OCI-LY1 (cell line): ENCODE measurements around the gene KLHL33.

ENCODE experiments used
- H2AFZ ChIP-seq: fragments of 200-600 bp; sonication (generic), shearing (Covaris generic); 2 replicates; pipeline ENCODE4 v1.6.0; 2014; ENCODE audit warnings: antibody characterized with exemption, mild to moderate bottlenecking, low read length
- H3F3A ChIP-seq: fragments of 200-600 bp; sonication (generic), shearing (Covaris generic); 2 replicates; pipeline ENCODE4 v1.6.0; 2014; ENCODE audit warnings: mild to moderate bottlenecking, antibody characterized with exemption, low read length, moderate library complexity; ENCODE audit not compliant: insufficient read depth
- H3K27ac ChIP-seq: fragments of 200-600 bp; sonication (generic); 2 replicates; pipeline ENCODE4 v1.5.1; 2014; ENCODE audit warnings: low read length, mixed run types, mild to moderate bottlenecking, low read depth; ENCODE audit not compliant: poor library complexity, severe bottlenecking
- H3K27me3 ChIP-seq: fragments of 200-600 bp; sonication (generic); 2 replicates; pipeline ENCODE4 v1.6.0; 2014; ENCODE audit warnings: antibody characterized with exemption, mild to moderate bottlenecking, low read length, moderate library complexity; ENCODE audit not compliant: insufficient read depth
- H3K36me3 ChIP-seq: fragments of 200-600 bp; sonication (generic); 2 replicates; pipeline ENCODE4 v1.6.1; 2014; ENCODE audit warnings: mild to moderate bottlenecking, antibody characterized with exemption, low read length, moderate library complexity, mixed read lengths; ENCODE audit not compliant: insufficient read depth
- H3K4me1 ChIP-seq: fragments of 200-600 bp; sonication (generic); 2 replicates; pipeline ENCODE4 v1.5.1; 2014; ENCODE audit warnings: mild to moderate bottlenecking, low read length, moderate library complexity; ENCODE audit not compliant: insufficient read depth, severe bottlenecking
- H3K4me2 ChIP-seq: fragments of 200-600 bp; sonication (generic), shearing (Covaris generic); 2 replicates; pipeline ENCODE4 v1.6.1; 2014; ENCODE audit warnings: low read length
- H3K4me3 ChIP-seq: fragments of 200-600 bp; sonication (generic); 2 replicates; pipeline ENCODE4 v1.5.1; 2014; ENCODE audit warnings: low read length, low read depth, mild to moderate bottlenecking, mixed read lengths; ENCODE audit not compliant: poor library complexity, severe bottlenecking
- H3K79me2 ChIP-seq: fragments of 200-600 bp; shearing (Covaris generic); 2 replicates; pipeline ENCODE4 v1.6.1; 2016; ENCODE audit warnings: mixed run types, low read length, mixed read lengths; ENCODE audit not compliant: insufficient read depth
- H3K9ac ChIP-seq: fragments of 200-600 bp; sonication (generic), shearing (Covaris generic); 2 replicates; pipeline ENCODE4 v1.6.1; 2014; ENCODE audit warnings: mild to moderate bottlenecking, low read length, mixed read lengths
- H3K9me2 ChIP-seq: fragments of 200-600 bp; sonication (generic), shearing (Covaris generic); 2 replicates; pipeline ENCODE4 v1.6.1; 2014; ENCODE audit warnings: low read depth, mild to moderate bottlenecking, low read length, mixed read lengths
- H3K9me3 ChIP-seq: fragments of 200-600 bp; shearing (Covaris generic); 2 replicates; pipeline ENCODE4 v1.6.1; 2014; ENCODE audit warnings: low read length, mixed read lengths
- H4K20me1 ChIP-seq: fragments of 200-600 bp; sonication (generic), shearing (Covaris generic); 2 replicates; pipeline ENCODE4 v1.6.0; 2016; ENCODE audit warnings: mild to moderate bottlenecking, low read length; ENCODE audit not compliant: insufficient read depth
- CTCF ChIP-seq: fragments of 200-600 bp; sonication (generic), shearing (Covaris generic); IDR thresholded peaks from 2 replicates; pipeline ENCODE4 v1.5.1; 2017; ENCODE audit warnings: mild to moderate bottlenecking, antibody characterized with exemption, low read length, moderate library complexity, mixed read lengths
- EZH2 ChIP-seq: fragments of 200-600 bp; sonication (generic), shearing (Covaris generic); IDR thresholded peaks from 2 replicates; pipeline ENCODE4 v1.8.0; 2017; ENCODE audit warnings: borderline replicate concordance, mixed run types, mild to moderate bottlenecking, antibody characterized with exemption, low read length, moderate library complexity, mixed read lengths

Gene KLHL33

GRCh38 chr14:20477211-20477876 lies 41.4 kb upstream of the KLHL33 start:
- no peaks in the 10 kb centered on the region for H3K27me3 ChIP-seq
- peaks cover 70% of the 10 kb centered on the region for H3K36me3 ChIP-seq
- H4K20me1 ChIP-seq, result no peaks in the 10 kb centered on the region
- H3K27ac ChIP-seq, result peak overlapping the region; percentile 22
- no peaks in the 10 kb centered on the region for H3K79me2 ChIP-seq
- H2AFZ ChIP-seq, result no peak overlapping the region
- H3K9me2 ChIP-seq, result no peaks in the 10 kb centered on the region
- H3F3A ChIP-seq, result no peaks in the 10 kb centered on the region
- no peaks in the 10 kb centered on the region for H3K4me1 ChIP-seq
- H3K9me3 ChIP-seq, result no peaks in the 10 kb centered on the region
- H3K9ac ChIP-seq, result no peak overlapping the region
- H3K4me2 ChIP-seq, result no peak overlapping the region
- H3K4me3 ChIP-seq, result no peak overlapping the region
- TF ChIP-seq CTCF (no peak), EZH2 (no peak)

- Histone ChIP-seq H3K27ac (peak overlapping the region; percentile 22), H3K9ac (no peak overlapping the region), H3K4me1 (peaks cover 4% of the 10 kb centered on the region), H3K4me2 (no peak overlapping the region), H3K27me3 (no peaks in the 10 kb centered on the region), H3K4me3 (no peak overlapping the region), H3K9me2 (no peaks in the 10 kb centered on the region), H3K79me2 (peaks cover 1% of the 10 kb centered on the region; the same call in 1 of the 2 replicates), H3K36me3 (peaks cover 76% of the 10 kb centered on the region), H2AFZ (no peak overlapping the region), H3F3A (no peaks in the 10 kb centered on the region), H3K9me3 (no peaks in the 10 kb centered on the region), H4K20me1 (no peaks in the 10 kb centered on the region)
- TF ChIP-seq EZH2 (no peak), CTCF (no peak)
These were observed 40.8 kb upstream of the KLHL33 start for GRCh38 chr14:20476776-20477175.

GRCh38 chr14:20472536-20473169 lies 36.7 kb upstream of the KLHL33 start:
- H3F3A ChIP-seq, result no peaks in the 10 kb centered on the region
- H3K9me3 ChIP-seq, result no peaks in the 10 kb centered on the region
- H3K4me1 ChIP-seq, result peaks cover 26% of the 10 kb centered on the region
- TF ChIP-seq EZH2, result no peak
- no peak for TF ChIP-seq CTCF
- no peak overlapping the region for H3K4me3 ChIP-seq
- H3K9me2 ChIP-seq, result no peaks in the 10 kb centered on the region
- H4K20me1 ChIP-seq, result no peaks in the 10 kb centered on the region
- no peaks in the 10 kb centered on the region for H3K27me3 ChIP-seq
- peaks cover 63% of the 10 kb centered on the region for H3K36me3 ChIP-seq
- peaks cover 22% of the 10 kb centered on the region for H3K79me2 ChIP-seq
- H2AFZ ChIP-seq, result no peak overlapping the region
- H3K27ac ChIP-seq, result no peak overlapping the region
- H3K9ac ChIP-seq, result no peak overlapping the region
- H3K4me2 ChIP-seq, result no peak overlapping the region
